Hematopoietic multipotent progenitor cell (in vitro differentiated cells): ENCODE data around the gene CNDP1. TPM values are rescaled to one million over a fixed set of nuclear protein-coding genes. Genes with fewer than 3 reads are reported as not detected.

Experiments used
- DNase-seq, 3 donors: peaks; one replicate each; pipeline ENCODE4 v3.0.0-alpha.2; 2011 to 2015; ENCODE audit warnings: low read depth in 2 of 3, low spot score in 2 of 3
- total RNA-seq: library from RNA; depleted of rRNA; stranded (reverse); fragments of >200 nt; gene quantifications from one replicate; pipeline ENCODE4 v1.2.3, GENCODE V29; 2012

The CNDP1 gene
- total RNA-seq, 1 donor, result not detected

GRCh38 chr18:74506448-74507084 lies 27.7 kb upstream of the CNDP1 start:
- DNase-seq, result peak in 1 of 3 donors; percentile 51

GRCh38 chr18:74507097-74507881 lies 27.0 kb upstream of the CNDP1 start:
- no peak for DNase-seq

- DNase-seq, result no peak
Measured at GRCh38 chr18:74507927-74508326, 26.4 kb upstream of the CNDP1 start.

GRCh38 chr18:74508366-74508765 lies 25.9 kb upstream of the CNDP1 start:
- no peak for DNase-seq

- DNase-seq, result no peak
Measured at GRCh38 chr18:74508821-74509225, 25.5 kb upstream of the CNDP1 start.

GRCh38 chr18:74509856-74510769 lies 24.2 kb upstream of the CNDP1 start:
- DNase-seq, result no peak

GRCh38 chr18:74510770-74511095 lies 23.6 kb upstream of the CNDP1 start:
- no peak for DNase-seq

- no peak for DNase-seq
Measured at GRCh38 chr18:74511823-74512222, 22.5 kb upstream of the CNDP1 start.

- DNase-seq, result no peak
Measured at GRCh38 chr18:74512321-74513053, 21.8 kb upstream of the CNDP1 start.

- DNase-seq, result no peak
Measured at GRCh38 chr18:74513149-74513882, 21.0 kb upstream of the CNDP1 start.

GRCh38 chr18:74513883-74514205 lies 20.5 kb upstream of the CNDP1 start:
- DNase-seq, result no peak

- DNase-seq, result no peak
Measured at GRCh38 chr18:74514860-74515495, 19.3 kb upstream of the CNDP1 start.

- no peak for DNase-seq
Measured at GRCh38 chr18:74515620-74516231, 18.6 kb upstream of the CNDP1 start.

- no peak for DNase-seq
Measured at GRCh38 chr18:74516271-74517235, 17.7 kb upstream of the CNDP1 start.

GRCh38 chr18:74517236-74517630 lies 17.1 kb upstream of the CNDP1 start:
- DNase-seq, result no peak

GRCh38 chr18:74518456-74519295 lies 15.6 kb upstream of the CNDP1 start:
- no peak for DNase-seq
